Fibroblast of mammary gland (primary cell): ENCODE results near the gene UNC80.

Source experiments
- DNase-seq: peaks from one replicate; pipeline ENCODE4 v3.0.0-alpha.2; 2010; ENCODE audit warnings: low read depth
- H3K4me3 ChIP-seq: 2 replicates; pipeline ENCODE4 v1.5.1; 2011; ENCODE audit warnings: low read depth, mild to moderate bottlenecking, low read length, moderate library complexity; ENCODE audit not compliant: control insufficient read depth
- TF ChIP-seq, protein P1 (sequence below): conservative IDR thresholded peaks from 2 replicates; pipeline ENCODE4 v1.5.1; 2011; ENCODE audit warnings: low read depth, low read length, inconsistent platforms; ENCODE audit not compliant: control insufficient read depth, insufficient read depth

The UNC80 gene

DNA sequence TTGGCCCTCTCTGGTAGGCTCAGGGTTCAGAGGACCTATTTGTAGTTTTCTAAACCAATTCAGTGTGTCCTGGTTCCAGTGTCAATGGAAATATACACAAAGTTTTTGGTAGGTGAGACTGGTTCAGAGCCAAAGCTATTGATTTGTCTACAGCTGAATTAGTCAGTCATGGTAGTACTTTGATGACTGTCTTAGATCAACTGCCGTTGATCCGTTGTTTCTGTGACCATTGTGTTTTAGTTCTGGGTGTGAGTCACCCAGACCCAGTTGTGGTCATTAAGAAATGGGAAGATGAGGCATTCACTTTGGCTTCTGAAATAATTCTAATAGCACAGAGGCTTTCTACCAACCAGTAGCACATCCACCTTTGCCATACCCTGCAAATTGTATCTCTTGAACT is 214.8 kb downstream of the UNC80 start:
- DNase-seq = peak; percentile 25
- TF ChIP-seq, protein P1, sequence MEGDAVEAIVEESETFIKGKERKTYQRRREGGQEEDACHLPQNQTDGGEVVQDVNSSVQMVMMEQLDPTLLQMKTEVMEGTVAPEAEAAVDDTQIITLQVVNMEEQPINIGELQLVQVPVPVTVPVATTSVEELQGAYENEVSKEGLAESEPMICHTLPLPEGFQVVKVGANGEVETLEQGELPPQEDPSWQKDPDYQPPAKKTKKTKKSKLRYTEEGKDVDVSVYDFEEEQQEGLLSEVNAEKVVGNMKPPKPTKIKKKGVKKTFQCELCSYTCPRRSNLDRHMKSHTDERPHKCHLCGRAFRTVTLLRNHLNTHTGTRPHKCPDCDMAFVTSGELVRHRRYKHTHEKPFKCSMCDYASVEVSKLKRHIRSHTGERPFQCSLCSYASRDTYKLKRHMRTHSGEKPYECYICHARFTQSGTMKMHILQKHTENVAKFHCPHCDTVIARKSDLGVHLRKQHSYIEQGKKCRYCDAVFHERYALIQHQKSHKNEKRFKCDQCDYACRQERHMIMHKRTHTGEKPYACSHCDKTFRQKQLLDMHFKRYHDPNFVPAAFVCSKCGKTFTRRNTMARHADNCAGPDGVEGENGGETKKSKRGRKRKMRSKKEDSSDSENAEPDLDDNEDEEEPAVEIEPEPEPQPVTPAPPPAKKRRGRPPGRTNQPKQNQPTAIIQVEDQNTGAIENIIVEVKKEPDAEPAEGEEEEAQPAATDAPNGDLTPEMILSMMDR = no peak
- no peak overlapping the region for H3K4me3 ChIP-seq

DNA sequence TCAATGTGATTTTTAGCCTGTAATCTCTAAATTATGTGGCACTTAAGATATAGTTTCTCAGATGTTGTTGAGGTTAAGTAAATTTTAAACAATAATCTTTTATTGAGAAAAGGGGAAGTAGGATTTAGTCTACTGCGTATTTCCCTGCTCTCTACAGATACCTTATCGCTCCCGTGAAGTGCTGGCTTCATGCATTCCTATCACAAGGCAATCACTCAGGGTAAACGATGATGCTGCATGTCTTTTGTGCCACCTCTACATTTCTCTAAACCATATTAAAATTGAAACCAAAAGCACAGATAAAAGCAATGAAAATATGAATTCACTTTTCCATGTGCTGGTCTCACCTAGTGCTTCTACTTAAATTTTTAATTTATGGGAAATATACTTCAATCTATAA is 216.4 kb downstream of the UNC80 start:
- DNase-seq = no peak
- no peak overlapping the region for H3K4me3 ChIP-seq
- TF ChIP-seq, protein P1 = no peak

DNA sequence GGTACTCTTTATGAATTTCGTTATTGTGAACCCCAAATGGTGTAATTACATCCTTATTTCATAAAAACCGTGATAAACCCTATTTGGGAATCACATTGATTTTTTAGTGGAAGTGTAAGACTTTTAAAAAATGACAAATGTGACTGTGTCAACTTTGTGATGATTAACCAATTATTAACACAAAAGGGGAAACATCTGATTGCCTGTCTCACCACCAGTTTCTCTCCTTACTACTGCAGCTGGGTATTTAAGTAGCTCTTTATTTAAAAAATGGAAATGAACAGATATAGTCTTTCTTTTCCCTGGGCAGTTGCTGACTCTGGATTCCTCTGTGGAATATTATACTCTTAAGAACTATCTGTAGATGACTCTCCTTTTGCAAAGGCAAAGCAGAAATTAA is 219.2 kb downstream of the UNC80 start:
- H3K4me3 ChIP-seq = no peak overlapping the region
- no peak for DNase-seq
- TF ChIP-seq, protein P1 = no peak

DNA sequence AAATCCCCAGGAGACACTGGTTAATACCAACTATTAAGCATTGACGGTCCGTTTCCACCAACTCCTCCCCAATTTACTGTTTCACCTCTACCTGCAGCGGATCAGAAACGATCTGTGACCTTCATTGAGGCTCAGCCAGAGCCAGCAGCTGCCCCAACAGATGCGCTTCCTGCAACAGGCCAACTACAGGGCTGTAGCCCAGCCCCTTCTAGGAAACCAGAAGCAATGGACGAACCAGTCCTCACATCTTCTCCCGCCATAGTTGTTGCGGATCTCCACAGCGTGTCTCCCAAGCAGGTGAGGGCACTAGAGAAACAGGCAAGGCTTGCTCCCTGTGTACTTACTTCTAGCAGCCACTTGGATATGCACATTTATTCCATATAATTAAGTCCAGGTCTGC is 222.3 kb downstream of the UNC80 start:
- DNase-seq = no peak
- TF ChIP-seq, protein P1 = no peak
- H3K4me3 ChIP-seq = no peak overlapping the region

DNA sequence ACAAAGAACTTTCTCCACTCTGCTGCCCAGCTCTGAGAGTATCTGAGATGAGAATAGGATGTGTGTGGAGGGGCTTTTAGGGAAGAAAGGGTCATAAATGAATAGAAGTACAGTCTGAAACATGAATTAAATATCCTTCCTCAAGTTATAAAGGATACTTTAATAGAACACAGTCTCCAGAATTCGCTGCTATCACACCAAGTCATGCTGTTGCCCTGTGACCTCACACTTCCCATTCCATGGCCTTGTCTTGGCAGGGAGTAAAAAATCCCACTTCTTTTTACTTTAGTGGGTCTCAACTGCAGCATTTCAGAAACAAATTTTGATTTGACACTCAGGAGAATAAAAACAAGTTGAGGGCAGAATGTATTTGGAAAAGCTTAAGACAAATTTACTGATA is 227.0 kb downstream of the UNC80 start:
- TF ChIP-seq, protein P1 = no peak
- DNase-seq = no peak
- no peak overlapping the region for H3K4me3 ChIP-seq

- H3K4me3 ChIP-seq = no peak overlapping the region
- TF ChIP-seq, protein P1 = no peak
- DNase-seq = no peak
These were observed 229.1 kb downstream of the UNC80 start for GRCh38 chr2:210000464-210001324.
